Right forelimb (tissue), 1 donor: ENCODE data around the gene PNRC1.
"Not testable (repeated sequence)": the region's sequence is repeated elsewhere in the genome, so short reads cannot be mapped to it uniquely, and the experiment has no call there.

Experiments used
- DNase-seq: peaks from one replicate; pipeline ENCODE4 v3.0.0-alpha.2; 2018

Gene PNRC1

GRCh38 chr6:89080281-89081128, at the start of gene PNRC1:
TSS of gene PNRC1 (plus strand) at chr6:89080751. CDS start at chr6:89080895, 144 bp downstream.
- DNase-seq, result peak; percentile 100

- DNase-seq, result no peak
These were observed 48.0 kb upstream of the PNRC1 start for GRCh38 chr6:89032599-89032998.

- DNase-seq, result no peak
These were observed 47.1 kb upstream of the PNRC1 start for GRCh38 chr6:89033461-89033860.

- not testable (repeated sequence) for DNase-seq
These were observed 46.4 kb upstream of the PNRC1 start for GRCh38 chr6:89034116-89034515.

- no peak for DNase-seq
These were observed 45.8 kb upstream of the PNRC1 start for GRCh38 chr6:89034586-89035251.

- peak; percentile 62 for DNase-seq
These were observed 45.1 kb upstream of the PNRC1 start for GRCh38 chr6:89035252-89036101.

GRCh38 chr6:89037141-89037900, 43.2 kb upstream of the PNRC1 start:
- DNase-seq, result no peak

GRCh38 chr6:89037901-89038293, 42.7 kb upstream of the PNRC1 start:
- DNase-seq, result not testable (repeated sequence)

- DNase-seq, result no peak
These were observed 37.9 kb upstream of the PNRC1 start for GRCh38 chr6:89042664-89043063.

- DNase-seq, result no peak
These were observed 36.1 kb upstream of the PNRC1 start for GRCh38 chr6:89044328-89045010.

- DNase-seq, result no peak
These were observed 35.6 kb upstream of the PNRC1 start for GRCh38 chr6:89045011-89045387.

- no peak for DNase-seq
These were observed 35.0 kb upstream of the PNRC1 start for GRCh38 chr6:89045576-89045975.

GRCh38 chr6:89047473-89047872, 33.1 kb upstream of the PNRC1 start:
- DNase-seq, result no peak

GRCh38 chr6:89048288-89048923, 32.1 kb upstream of the PNRC1 start:
- no peak for DNase-seq

GRCh38 chr6:89048985-89049384, 31.6 kb upstream of the PNRC1 start:
- no peak for DNase-seq

- peak; percentile 53 for DNase-seq
These were observed 30.4 kb upstream of the PNRC1 start for GRCh38 chr6:89050155-89050554.

- DNase-seq, result no peak
These were observed 29.9 kb upstream of the PNRC1 start for GRCh38 chr6:89050697-89051096.

- DNase-seq, result no peak
These were observed 28.9 kb upstream of the PNRC1 start for GRCh38 chr6:89051676-89052075.

- DNase-seq, result no peak
These were observed 26.3 kb upstream of the PNRC1 start for GRCh38 chr6:89054208-89054607.

GRCh38 chr6:89057759-89058158, 22.8 kb upstream of the PNRC1 start:
- DNase-seq, result no peak

- no peak for DNase-seq
These were observed 21.9 kb upstream of the PNRC1 start for GRCh38 chr6:89058627-89059026.
